ENCODE measurements around the gene FRMD1.

DNA sequence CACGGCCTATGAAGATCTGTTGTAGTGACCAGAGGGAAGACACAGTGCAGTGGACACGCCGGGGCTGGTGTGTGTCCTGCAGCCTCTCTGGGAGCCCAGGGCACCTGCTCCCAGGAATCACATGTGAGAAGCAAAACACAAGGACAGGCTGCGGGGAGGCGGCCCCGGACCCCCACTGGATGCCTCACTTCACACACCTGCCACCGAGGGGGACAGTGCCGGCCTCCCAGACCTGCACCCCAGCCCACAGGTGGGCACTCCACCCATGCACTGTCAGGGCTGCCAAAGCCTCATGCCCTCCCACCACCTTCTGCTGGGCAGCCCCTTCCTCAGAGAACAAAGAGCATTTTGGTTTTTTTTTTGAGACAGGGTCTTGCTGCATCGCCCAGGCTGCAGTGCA, 27.4 kb downstream of the FRMD1 start:
- TF ChIP-seq, protein P1, sequence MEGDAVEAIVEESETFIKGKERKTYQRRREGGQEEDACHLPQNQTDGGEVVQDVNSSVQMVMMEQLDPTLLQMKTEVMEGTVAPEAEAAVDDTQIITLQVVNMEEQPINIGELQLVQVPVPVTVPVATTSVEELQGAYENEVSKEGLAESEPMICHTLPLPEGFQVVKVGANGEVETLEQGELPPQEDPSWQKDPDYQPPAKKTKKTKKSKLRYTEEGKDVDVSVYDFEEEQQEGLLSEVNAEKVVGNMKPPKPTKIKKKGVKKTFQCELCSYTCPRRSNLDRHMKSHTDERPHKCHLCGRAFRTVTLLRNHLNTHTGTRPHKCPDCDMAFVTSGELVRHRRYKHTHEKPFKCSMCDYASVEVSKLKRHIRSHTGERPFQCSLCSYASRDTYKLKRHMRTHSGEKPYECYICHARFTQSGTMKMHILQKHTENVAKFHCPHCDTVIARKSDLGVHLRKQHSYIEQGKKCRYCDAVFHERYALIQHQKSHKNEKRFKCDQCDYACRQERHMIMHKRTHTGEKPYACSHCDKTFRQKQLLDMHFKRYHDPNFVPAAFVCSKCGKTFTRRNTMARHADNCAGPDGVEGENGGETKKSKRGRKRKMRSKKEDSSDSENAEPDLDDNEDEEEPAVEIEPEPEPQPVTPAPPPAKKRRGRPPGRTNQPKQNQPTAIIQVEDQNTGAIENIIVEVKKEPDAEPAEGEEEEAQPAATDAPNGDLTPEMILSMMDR (conservative IDR thresholded peaks at IDR 0.05): no peak
- no peak for TF ChIP-seq EZH2 (IDR thresholded peaks at IDR 0.05; ENCODE audit: low read depth)

All from PC-9 (cell line).